MCF 10A (cell line): ENCODE results near the gene OAT. TPM values are rescaled to one million over a fixed set of nuclear protein-coding genes. Genes with fewer than 3 reads are reported as not detected.
"Not testable (repeated sequence)": the region's sequence is repeated elsewhere in the genome, so short reads cannot be mapped to it uniquely, and the experiment has no call there.

Experiments
- BruUV-seq: library from RNA; stranded (reverse); fragments of 400-500 nt; replicated peaks from 2 replicates; lab custom pipeline; 2021; lab: Mats Ljungman, UMichigan
- CTCF ChIA-PET: fragments of 300-600 bp; sonication (Branson Sonifier 250); formaldehyde crosslinking; extraction: SDS; loops from one replicate; lab custom pipeline; 2021; ENCODE audit warnings: antibody characterized with exemption, inconsistent platforms; lab: Yijun Ruan, JAX
- POLR2A ChIA-PET: fragments of 300-600, 350-650 bp; sonication (Branson Sonifier 250); formaldehyde crosslinking; extraction: SDS; loops from one replicate; lab custom pipeline; 2020; ENCODE audit warnings: antibody characterized with exemption, inconsistent platforms; lab: Yijun Ruan, JAX
- DNase-seq: peaks from one replicate; pipeline ENCODE4 v3.0.0-alpha.2; 2018; ENCODE audit not compliant: unreplicated experiment
- H3K27ac Mint-ChIP-seq: one replicate; pipeline ENCODE4 v1.8.0; 2022; ENCODE audit warnings: mild to moderate bottlenecking, low read depth, mixed read lengths; ENCODE audit not compliant: unreplicated experiment
- H3K27me3 Mint-ChIP-seq: one replicate; pipeline ENCODE4 v1.8.0; 2022; ENCODE audit warnings: mixed read lengths; ENCODE audit not compliant: insufficient read depth, unreplicated experiment
- H3K36me3 Mint-ChIP-seq: one replicate; pipeline ENCODE4 v1.8.0; 2022; ENCODE audit warnings: mild to moderate bottlenecking, moderate library complexity, mixed read lengths; ENCODE audit not compliant: insufficient read depth, unreplicated experiment
- H3K4me1 Mint-ChIP-seq: one replicate; pipeline ENCODE4 v1.8.0; 2022; ENCODE audit warnings: mixed read lengths; ENCODE audit not compliant: insufficient read depth, unreplicated experiment
- H3K4me3 Mint-ChIP-seq: one replicate; pipeline ENCODE4 v1.8.0; 2022; ENCODE audit warnings: mild to moderate bottlenecking, moderate library complexity, mixed read lengths; ENCODE audit not compliant: unreplicated experiment
- H3K9me3 Mint-ChIP-seq: one replicate; pipeline ENCODE4 v1.8.0; 2022; ENCODE audit warnings: mixed read lengths; ENCODE audit not compliant: unreplicated experiment
- intact Hi-C: fragments of 100-400 bp; cut with micrococcal nuclease; formaldehyde crosslinking; loops from 2 replicates; pipeline ENCODE4 v1.14.1; 2022
- total RNA-seq: library from RNA; stranded (reverse); gene quantifications from 2 replicates; pipeline ENCODE4 v1.2.3, GENCODE V29; 2022
- TF ChIP-seq, protein P1 (sequence below): fragments of 200-600 bp; IDR thresholded peaks from one replicate; pipeline ENCODE4 v1.8.0; 2022; ENCODE audit warnings: antibody characterized with exemption, mild to moderate bottlenecking; ENCODE audit not compliant: unreplicated experiment

OAT gene
- total RNA-seq, 1 experiment from 2014 or later: 68.1 TPM

DNA sequence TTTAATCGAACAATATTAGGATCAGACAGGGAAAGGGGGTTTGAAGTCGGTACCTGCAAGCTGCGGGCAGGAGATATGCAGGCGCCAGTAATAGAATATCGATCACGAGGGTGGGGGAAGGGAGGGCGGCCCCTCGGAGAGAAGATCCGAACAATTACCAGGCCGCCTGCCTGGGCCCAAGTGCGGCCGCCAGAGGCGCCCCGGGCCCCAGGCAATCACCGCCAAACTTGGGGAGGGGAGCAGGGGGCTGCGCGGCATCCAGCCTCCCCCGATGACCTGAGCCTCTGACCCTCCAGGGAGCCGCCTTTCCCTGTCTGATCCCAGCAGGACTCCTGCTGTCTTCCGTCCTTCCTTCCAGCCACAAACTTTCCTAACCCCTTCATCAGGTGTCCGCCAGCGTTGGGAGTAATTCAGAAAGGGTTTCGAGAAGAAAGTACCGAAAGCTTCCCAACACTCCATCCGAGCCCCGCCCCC lies 30.0 kb upstream of the OAT start:
- no peak for DNase-seq
- intact Hi-C loops: no loop called here
- CTCF ChIA-PET: no interaction called here
- H3K4me1 Mint-ChIP-seq: peaks cover 6% of the 10 kb centered on the region
- peaks cover 26% of the 10 kb centered on the region for H3K27me3 Mint-ChIP-seq
- no peaks in the 10 kb centered on the region for H3K9me3 Mint-ChIP-seq
- no TSS peak for BruUV-seq
- no peak overlapping the region for H3K4me3 Mint-ChIP-seq
- no peak overlapping the region for H3K27ac Mint-ChIP-seq
- TF ChIP-seq, protein P1, sequence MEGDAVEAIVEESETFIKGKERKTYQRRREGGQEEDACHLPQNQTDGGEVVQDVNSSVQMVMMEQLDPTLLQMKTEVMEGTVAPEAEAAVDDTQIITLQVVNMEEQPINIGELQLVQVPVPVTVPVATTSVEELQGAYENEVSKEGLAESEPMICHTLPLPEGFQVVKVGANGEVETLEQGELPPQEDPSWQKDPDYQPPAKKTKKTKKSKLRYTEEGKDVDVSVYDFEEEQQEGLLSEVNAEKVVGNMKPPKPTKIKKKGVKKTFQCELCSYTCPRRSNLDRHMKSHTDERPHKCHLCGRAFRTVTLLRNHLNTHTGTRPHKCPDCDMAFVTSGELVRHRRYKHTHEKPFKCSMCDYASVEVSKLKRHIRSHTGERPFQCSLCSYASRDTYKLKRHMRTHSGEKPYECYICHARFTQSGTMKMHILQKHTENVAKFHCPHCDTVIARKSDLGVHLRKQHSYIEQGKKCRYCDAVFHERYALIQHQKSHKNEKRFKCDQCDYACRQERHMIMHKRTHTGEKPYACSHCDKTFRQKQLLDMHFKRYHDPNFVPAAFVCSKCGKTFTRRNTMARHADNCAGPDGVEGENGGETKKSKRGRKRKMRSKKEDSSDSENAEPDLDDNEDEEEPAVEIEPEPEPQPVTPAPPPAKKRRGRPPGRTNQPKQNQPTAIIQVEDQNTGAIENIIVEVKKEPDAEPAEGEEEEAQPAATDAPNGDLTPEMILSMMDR: no peak
- POLR2A ChIA-PET: interaction anchor here (0.8 kb wide), 1 partner anchor 12 kb away, joined by 3 read pairs; no protein-coding TSS in a partner anchor
- H3K36me3 Mint-ChIP-seq: no peaks in the 10 kb centered on the region

DNA sequence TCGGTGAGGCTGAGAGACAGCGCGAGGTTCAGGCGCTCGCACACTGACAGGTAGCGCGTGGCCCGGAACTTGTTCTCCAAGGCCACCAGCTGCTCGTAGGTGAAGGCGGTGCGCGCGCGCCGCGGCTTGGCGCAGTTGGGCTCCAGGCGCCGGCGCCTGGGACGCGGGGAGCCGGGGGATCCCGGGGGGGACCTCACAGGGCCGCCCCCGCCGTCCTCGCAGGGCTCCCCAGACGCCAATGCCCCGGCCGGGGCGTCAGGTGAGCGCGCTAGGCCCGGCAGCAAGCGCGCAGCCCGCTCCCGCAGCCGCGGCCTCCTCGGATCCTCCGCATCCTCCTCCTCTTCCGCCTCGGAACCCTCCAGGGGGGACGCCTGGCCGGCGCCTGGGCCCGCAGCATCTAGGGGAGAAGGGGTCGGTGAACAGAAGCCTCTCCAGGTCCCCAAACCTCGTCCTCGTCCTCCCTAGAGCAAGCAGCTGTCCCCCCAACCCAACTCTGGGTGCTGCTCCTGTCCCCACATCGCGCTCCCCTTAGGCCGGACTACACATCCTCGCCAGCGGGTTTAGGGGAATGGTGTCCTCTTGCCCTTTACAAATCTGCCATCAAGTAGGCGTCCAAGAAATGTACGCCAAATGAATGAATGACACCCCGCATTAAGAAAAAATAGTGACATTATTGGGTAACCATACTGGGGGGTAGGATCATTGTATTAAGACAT lies 29.2 kb upstream of the OAT start:
- Mint-ChIP-seq H3K36me3 (no peaks in the 10 kb centered on the region), H3K4me3 (no peak overlapping the region), H3K9me3 (no peaks in the 10 kb centered on the region), H3K4me1 (peaks cover 6% of the 10 kb centered on the region), H3K27ac (no peak overlapping the region), H3K27me3 (peaks cover 25% of the 10 kb centered on the region)
- ChIA-PET CTCF (no interaction called here), POLR2A (no interaction called here)
- intact Hi-C loops: no loop called here
- TF ChIP-seq, protein P1: no peak
- no peak for DNase-seq
- BruUV-seq: no TSS peak

DNA sequence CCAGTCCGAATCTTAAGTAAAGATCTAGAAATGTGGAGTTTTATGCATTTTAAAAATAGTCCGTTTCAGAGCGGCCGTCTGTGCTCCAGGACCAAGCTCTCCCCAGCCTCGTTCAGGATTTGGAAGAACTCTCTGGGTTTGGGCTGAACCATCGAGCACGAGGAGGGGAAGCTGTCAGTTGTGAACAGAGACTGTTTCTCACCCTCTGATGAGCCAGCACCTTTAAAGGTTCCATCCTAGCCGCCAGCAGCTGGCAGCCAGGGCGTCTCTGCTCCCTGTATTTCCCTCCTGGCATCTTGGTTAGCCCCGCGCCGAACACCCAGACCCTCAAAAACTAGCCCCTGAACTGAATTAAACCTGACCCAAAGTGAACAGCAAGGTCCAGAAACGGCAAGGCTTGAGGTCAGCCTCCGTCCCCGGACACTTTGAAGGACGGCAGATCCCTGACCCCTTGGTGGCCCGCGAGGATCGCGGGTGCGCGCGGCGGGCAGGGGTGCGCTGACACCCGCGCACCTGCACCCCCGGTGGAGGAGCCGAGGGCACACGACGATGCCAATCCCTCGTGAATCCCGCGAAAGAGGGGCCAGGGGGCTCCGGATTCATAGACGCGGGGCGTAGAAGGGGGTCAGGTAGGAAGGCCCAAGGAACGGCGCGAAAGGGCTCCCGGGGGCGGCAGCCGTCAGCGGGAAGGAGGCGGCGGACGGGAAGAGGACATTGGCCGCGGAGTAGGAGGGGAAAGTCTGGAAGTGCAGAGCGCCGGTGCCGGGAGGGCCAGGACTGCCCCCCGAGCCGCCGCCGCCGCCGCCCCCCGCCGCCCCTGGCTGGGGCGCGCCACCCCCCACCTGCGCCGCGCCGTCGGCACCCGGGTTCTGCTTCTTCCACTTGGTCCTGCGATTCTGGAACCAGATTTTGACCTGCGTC lies 28.4 kb upstream of the OAT start:
- Mint-ChIP-seq H3K36me3 (no peaks in the 10 kb centered on the region), H3K27ac (no peak overlapping the region), H3K9me3 (no peaks in the 10 kb centered on the region), H3K4me3 (no peak overlapping the region), H3K27me3 (peaks cover 23% of the 10 kb centered on the region), H3K4me1 (peaks cover 6% of the 10 kb centered on the region)
- intact Hi-C loops: no loop called here
- ChIA-PET CTCF (no interaction called here), POLR2A (no interaction called here)
- TF ChIP-seq, protein P1: no peak
- no peak for DNase-seq
- no TSS peak for BruUV-seq

DNA sequence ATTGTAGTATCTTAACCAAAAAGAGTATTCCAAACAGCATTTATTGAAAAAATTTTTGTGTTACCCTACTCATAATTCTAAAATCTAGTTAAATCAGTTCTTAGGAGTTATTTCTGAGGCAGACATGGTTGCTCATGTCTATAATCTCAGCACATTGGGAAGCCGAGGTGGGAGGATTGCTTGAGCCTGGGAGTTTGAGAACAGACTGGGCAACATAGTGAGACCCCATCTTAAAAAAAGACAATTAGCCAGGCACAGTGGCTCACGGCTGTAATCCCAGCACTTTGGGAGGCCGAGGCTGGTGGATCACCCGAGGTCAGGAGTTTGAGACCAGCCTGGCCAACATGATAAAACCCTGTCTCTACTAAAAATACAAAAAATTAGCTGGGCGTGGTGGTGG lies 23.0 kb upstream of the OAT start:
- POLR2A ChIA-PET: interaction anchor here (0.9 kb wide), 1 partner anchor 9 kb away, joined by 3 read pairs; no protein-coding TSS in a partner anchor
- H3K4me1 Mint-ChIP-seq, intact Hi-C loops, H3K27me3 Mint-ChIP-seq, H3K36me3 Mint-ChIP-seq, CTCF ChIA-PET, H3K4me3 Mint-ChIP-seq, H3K9me3 Mint-ChIP-seq, DNase-seq, H3K27ac Mint-ChIP-seq, BruUV-seq: not testable (repeated sequence)
